ENCODE results near the gene NDUFS3.

DNA sequence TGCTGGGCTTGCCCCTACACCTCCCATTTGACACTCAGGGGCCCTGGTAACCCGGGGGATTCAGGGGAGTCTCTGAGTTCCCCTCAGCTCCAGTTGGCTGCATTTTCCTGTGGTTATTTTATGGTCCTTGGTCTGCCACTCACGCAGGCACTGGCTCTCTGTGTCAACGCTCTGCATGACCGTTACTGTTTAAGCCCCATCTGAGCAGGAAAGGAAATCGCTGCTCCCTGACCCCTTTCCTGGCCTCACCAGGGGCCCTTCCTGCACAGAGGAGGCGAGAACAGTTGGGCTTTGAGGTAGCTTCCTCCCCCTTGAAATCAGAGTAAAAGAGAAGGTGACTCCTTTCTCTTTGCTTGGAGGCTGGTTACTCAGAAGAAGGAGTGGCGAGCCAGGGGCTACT lies 12.9 kb downstream of the NDUFS3 start:
- TF ChIP-seq GATA2 (IDR thresholded peaks at IDR 0.05; ENCODE audit: low read depth, low read length) (no peak), GATA3 (IDR thresholded peaks at IDR 0.05; ENCODE audit: low read depth, low read length) (no peak)

All from SH-SY5Y (cell line).